K562 (cell line): Measurements from ENCODE around the gene ZNF775. TPM values are rescaled to one million over a fixed set of nuclear protein-coding genes. Genes with fewer than 3 reads are reported as not detected.

ENCODE experiments used
- C11orf30 ChIP-seq: fragments of 450-650 bp; IDR thresholded peaks from 2 replicates; pipeline ENCODE4 v1.6.1; 2016; ENCODE audit warnings: low read depth, mild to moderate bottlenecking
- CEBPZ ChIP-seq: fragments of 150-350 bp; IDR thresholded peaks from 2 replicates; pipeline ENCODE4 v1.6.1; 2014; ENCODE audit warnings: low read depth, mild to moderate bottlenecking, low read length, borderline replicate concordance
- GTF3C2 ChIP-seq: IDR thresholded peaks from 3 replicates; pipeline ENCODE4 v1.6.1; 2011; ENCODE audit warnings: borderline replicate concordance, mild to moderate bottlenecking, moderate library complexity; ENCODE audit not compliant: insufficient read length; ENCODE audit errors: extremely low read depth
- HNRNPH1 ChIP-seq: fragments of 200-400 bp; formaldehyde crosslinking; optimal IDR thresholded peaks from 2 replicates; pipeline ENCODE3; 2017; ENCODE audit warnings: low read depth, mild to moderate bottlenecking, low read length, moderate library complexity
- TAL1 ChIP-seq: fragments of 450-650 bp; IDR thresholded peaks from 2 replicates; pipeline ENCODE4 v1.6.1; 2016; ENCODE audit warnings: mild to moderate bottlenecking
- ZNF3 ChIP-seq: fragments of 250-450 bp; sonication (Bioruptor Pico); IDR thresholded peaks from 2 replicates; pipeline ENCODE4 v1.5.0; 2021; ENCODE audit warnings: mild to moderate bottlenecking, moderate library complexity
- ZNF551 ChIP-seq: fragments of 250-450 bp; sonication (Bioruptor Pico); IDR thresholded peaks from 2 replicates; pipeline ENCODE4 v1.5.0; 2021; ENCODE audit warnings: mild to moderate bottlenecking, moderate library complexity
- ZNF609 ChIP-seq: sonication (generic); formaldehyde crosslinking; IDR thresholded peaks from 2 replicates; pipeline ENCODE4 v1.8.1; 2023; ENCODE audit warnings: missing genetic modification reagents, mild to moderate bottlenecking, borderline replicate concordance
- polyA plus RNA-seq, 8 experiments: library from polyadenylated mRNA; depleted of rRNA in 4 of 8; stranded (reverse) in 5 of 8; unstranded in 3 of 8; fragments of >200 nt; fragmentation: Nextera tagmentation in 2 of 8; fragmentation: Illumina TruSeq in 1 of 8; extraction: Ambion mirVana in 2 of 8; extraction: Trizol in 1 of 8; gene quantifications; 2 replicates each; pipeline versions ENCODE4 v1.2.1 to v1.2.3, GENCODE V29; 2011 to 2014; ENCODE audit warnings: inconsistent platforms in 1 of 8, missing spikeins in 1 of 8
- total RNA-seq, 7 experiments: library from RNA; depleted of rRNA in 6 of 7; stranded (reverse); fragments of >200 nt in 6 of 7; fragmentation: Illumina TruSeq in 2 of 7; extraction: Trizol in 2 of 7; gene quantifications; 2 replicates each; pipeline versions ENCODE4 v1.2.1 to v1.2.3, GENCODE V29; 2011 to 2021; ENCODE audit warnings: low replicate concordance in 1 of 7

Gene ZNF775
- total and polyA plus RNA-seq, 9 of the 15 experiments (the other 6 are each of a cell fraction or from before 2014, with no cell fraction given) = 0.04 to 18.7 (median 4.9) TPM

GRCh38 chr7:150442811-150443210, 63.7 kb downstream of the ZNF775 start (continued):
- TF ChIP-seq ZNF609 (CRISPR knock-in tag) = no peak
- TF ChIP-seq C11orf30 = no peak
- TF ChIP-seq ZNF3 (CRISPR knock-in tag) = no peak
- no peak for TF ChIP-seq CEBPZ
- TF ChIP-seq GTF3C2 = no peak
- no peak for TF ChIP-seq TAL1
- TF ChIP-seq HNRNPH1 = no peak
- no peak for TF ChIP-seq ZNF551
